Fibroblast of lung (primary cell): ENCODE results near the gene DHDDS.

Source experiments
- CTCF ChIP-seq, 2 donors: IDR thresholded peaks in 1 of 2; conservative IDR thresholded peaks in 1 of 2; 1 replicate in 1 of 2; 2 replicates in 1 of 2; pipeline ENCODE4 v1.5.1; 2011 to 2012; ENCODE audit warnings: low read length in 2 of 2, control low read depth in 1 of 2, inconsistent platforms in 1 of 2, low read depth in 1 of 2, mild to moderate bottlenecking in 1 of 2
- EZH2 ChIP-seq: IDR thresholded peaks from 2 replicates; pipeline ENCODE4 v1.5.1; 2012; ENCODE audit warnings: low read length, control low read depth, mild to moderate bottlenecking; ENCODE audit errors: missing control alignments

- TF ChIP-seq EZH2 (peak; percentile 69), CTCF (conservative IDR thresholded peaks at IDR 0.05 in 1 of 2, IDR thresholded peaks at IDR 0.05 in 1 of 2; ENCODE audit: low read depth in 1 of 2, low read length in 2 of 2) (no peak)
Observed at GRCh38 chr1:26408604-26409003, 23.5 kb upstream of the DHDDS start.
